HG03432 (cell line): ENCODE results near the gene EHMT1.
A peak's percentile ranks its signal among the peaks of the same experiment; 100 is the strongest.

Source experiments
- ATAC-seq: cut with Tn5 transposase; IDR thresholded peaks from one replicate; pipeline ENCODE4 v1.9.1; 2021; ENCODE audit warnings: mild to moderate bottlenecking, moderate library complexity; ENCODE audit not compliant: unreplicated experiment

The EHMT1 gene

GRCh38 chr9:137690930-137691645 is 72.3 kb downstream of the EHMT1 start:
- no peak for ATAC-seq

- ATAC-seq, result no peak
Measured at GRCh38 chr9:137691646-137692351, 73.0 kb downstream of the EHMT1 start.

- ATAC-seq, result no peak
Measured at GRCh38 chr9:137694236-137694959, 75.6 kb downstream of the EHMT1 start.

- ATAC-seq, result no peak
Measured at GRCh38 chr9:137694962-137695875, 76.4 kb downstream of the EHMT1 start.

- ATAC-seq, result no peak
Measured at GRCh38 chr9:137696136-137696925, 77.5 kb downstream of the EHMT1 start.

- ATAC-seq, result no peak
Measured at GRCh38 chr9:137697193-137697592, 78.4 kb downstream of the EHMT1 start.

- ATAC-seq, result no peak
Measured at GRCh38 chr9:137697832-137698231, 79.0 kb downstream of the EHMT1 start.

- no peak for ATAC-seq
Measured at GRCh38 chr9:137700911-137701310, 82.1 kb downstream of the EHMT1 start.

- ATAC-seq, result no peak
Measured at GRCh38 chr9:137702615-137703379, 84.0 kb downstream of the EHMT1 start.

- no peak for ATAC-seq
Measured at GRCh38 chr9:137703842-137704508, 85.2 kb downstream of the EHMT1 start.

- ATAC-seq, result peak; percentile 79
Measured at GRCh38 chr9:137705443-137705863, 86.6 kb downstream of the EHMT1 start.

- peak; percentile 29 for ATAC-seq
Measured at GRCh38 chr9:137705906-137706305, 87.1 kb downstream of the EHMT1 start.

GRCh38 chr9:137707361-137707760 is 88.6 kb downstream of the EHMT1 start:
- no peak for ATAC-seq

- no peak for ATAC-seq
Measured at GRCh38 chr9:137708590-137709284, 89.9 kb downstream of the EHMT1 start.

GRCh38 chr9:137709411-137710101 is 90.8 kb downstream of the EHMT1 start:
- no peak for ATAC-seq

GRCh38 chr9:137710704-137711103 is 91.9 kb downstream of the EHMT1 start:
- no peak for ATAC-seq

- ATAC-seq, result no peak
Measured at GRCh38 chr9:137711678-137712105, 92.9 kb downstream of the EHMT1 start.
